Tibial artery (tissue), 4 donors: ENCODE results near the gene FBXO34.

ENCODE experiments used
- DNase-seq, 2 donors: peaks; one replicate each; pipeline ENCODE4 v3.0.0-alpha.2; 2019
- H3K27ac ChIP-seq, 2 donors: fragments of 200-600 bp; sonication (generic) in 1 of 2; 1 replicate in 1 of 2; 2 replicates in 1 of 2; pipeline ENCODE4 v1.5.1; 2018 to 2019; ENCODE audit warnings: mild to moderate bottlenecking in 1 of 2
- H3K27me3 ChIP-seq, 2 donors: fragments of 200-600 bp; sonication (generic) in 1 of 2; one replicate each; pipeline versions ENCODE4 v1.5.1 to v1.6.0; 2016 to 2019
- H3K36me3 ChIP-seq, 3 donors: fragments of 200-600 bp; sonication (generic) in 2 of 3; one replicate each; pipeline ENCODE4 v1.5.1; 2016 to 2019; ENCODE audit warnings: mild to moderate bottlenecking in 2 of 3
- H3K4me1 ChIP-seq, 4 donors: fragments of 200-600 bp; sonication (generic) in 2 of 4; 1 replicate in 3 of 4; 2 replicates in 1 of 4; pipeline ENCODE4 v1.5.1; 2016 to 2019
- H3K4me3 ChIP-seq, 2 donors: fragments of 200-600 bp; sonication (generic) in 1 of 2; 1 replicate in 1 of 2; 2 replicates in 1 of 2; pipeline ENCODE4 v1.5.1; 2018 to 2019; ENCODE audit warnings: mild to moderate bottlenecking in 2 of 2
- H3K9me3 ChIP-seq, 3 donors: fragments of 200-600 bp; sonication (generic) in 1 of 3; one replicate each; pipeline ENCODE4 v1.5.1; 2016 to 2019
- CTCF ChIP-seq, 2 experiments: fragments of 200-600 bp in 1 of 2; fragments of 450-650 bp in 1 of 2; IDR thresholded peaks; one replicate each; pipeline ENCODE4 v1.5.1; 2017 to 2019; ENCODE audit warnings: antibody characterized with exemption in 2 of 2, mild to moderate bottlenecking in 1 of 2, moderate library complexity in 1 of 2
- intact Hi-C: fragments of 100-400 bp; cut with DNase I; formaldehyde crosslinking; loops from one replicate; pipeline ENCODE4 v1.15.0; 2023; ENCODE audit warnings: low total_unique reads

Gene FBXO34

GRCh38 chr14:55359307-55359706 lies 88.1 kb downstream of the FBXO34 start:
- Histone ChIP-seq H3K36me3 (peaks cover 0 to 25% (median 14%) of the 10 kb centered on the region in 3 donors), H3K4me3 (no peak overlapping the region), H3K9me3 (no peaks in the 10 kb centered on the region), H3K4me1 (no peaks in the 10 kb centered on the region), H3K27ac (no peak overlapping the region), H3K27me3 (no peaks in the 10 kb centered on the region)
- no peak for TF ChIP-seq CTCF (IDR thresholded peaks at IDR 0.05)
- DNase-seq: no peak
- intact Hi-C loops: no loop called here

DNA sequence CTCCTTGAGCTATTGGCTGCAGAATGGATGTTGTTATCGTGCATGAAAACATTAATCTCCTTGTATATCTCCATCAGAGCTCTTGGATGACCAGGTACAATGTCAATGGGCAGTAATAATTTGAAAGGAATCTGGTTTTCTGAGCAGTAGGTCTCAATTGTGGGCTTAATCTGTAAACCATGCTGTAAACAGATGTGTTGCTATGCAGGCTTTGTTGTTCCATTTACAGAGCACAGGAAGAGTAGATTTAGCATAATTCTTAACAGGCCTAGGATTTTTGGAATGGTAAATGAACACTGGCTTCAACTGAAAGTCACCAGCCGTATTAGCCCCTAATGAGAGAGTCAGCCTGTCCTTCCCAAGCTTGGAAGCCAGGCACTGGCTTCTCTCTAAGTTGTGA lies 90.0 kb downstream of the FBXO34 start:
- Histone ChIP-seq H3K9me3 (no peaks in the 10 kb centered on the region), H3K4me3 (no peak overlapping the region), H3K36me3 (peaks cover 6 to 25% (median 10%) of the 10 kb centered on the region in 3 donors), H3K27me3 (no peaks in the 10 kb centered on the region), H3K4me1 (no peaks in the 10 kb centered on the region), H3K27ac (no peak overlapping the region)
- intact Hi-C loops: no loop called here
- DNase-seq: no peak
- no peak for TF ChIP-seq CTCF (IDR thresholded peaks at IDR 0.05)

DNA sequence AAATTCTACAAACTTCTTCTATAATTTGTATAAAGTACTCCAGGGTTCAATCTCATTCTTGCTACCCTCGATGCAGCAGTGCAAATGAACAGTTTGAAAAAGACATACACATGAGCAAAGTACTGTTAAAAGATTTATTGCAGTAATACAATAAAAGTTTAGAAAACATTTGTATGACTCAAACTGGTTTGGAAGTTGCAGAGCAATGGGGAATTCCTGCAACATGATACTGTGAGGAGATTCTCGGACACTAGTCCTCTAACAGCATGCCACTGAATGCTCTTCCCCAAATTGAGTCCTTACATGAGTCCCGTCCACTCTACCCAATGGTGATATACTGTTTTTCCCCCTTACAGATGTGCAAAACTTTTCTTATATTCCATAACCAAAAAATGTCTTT lies 95.0 kb downstream of the FBXO34 start:
- no peak for DNase-seq
- no peak for TF ChIP-seq CTCF (IDR thresholded peaks at IDR 0.05)
- Histone ChIP-seq H3K4me1 (no peaks in the 10 kb centered on the region), H3K9me3 (no peaks in the 10 kb centered on the region), H3K4me3 (no peak overlapping the region), H3K27me3 (no peaks in the 10 kb centered on the region), H3K36me3 (peaks cover 38 to 59% (median 53%) of the 10 kb centered on the region in 3 donors), H3K27ac (no peak overlapping the region)
- intact Hi-C loops: no loop called here

- Histone ChIP-seq H3K36me3 (peaks cover 38 to 64% (median 58%) of the 10 kb centered on the region in 3 donors), H3K27me3 (no peaks in the 10 kb centered on the region), H3K4me1 (no peaks in the 10 kb centered on the region), H3K27ac (no peak overlapping the region), H3K9me3 (no peaks in the 10 kb centered on the region), H3K4me3 (no peak overlapping the region)
- no peak for DNase-seq
- no peak for TF ChIP-seq CTCF (IDR thresholded peaks at IDR 0.05)
- intact Hi-C loops: no loop called here
These were observed 99.7 kb downstream of the FBXO34 start for GRCh38 chr14:55370883-55371455.

DNA sequence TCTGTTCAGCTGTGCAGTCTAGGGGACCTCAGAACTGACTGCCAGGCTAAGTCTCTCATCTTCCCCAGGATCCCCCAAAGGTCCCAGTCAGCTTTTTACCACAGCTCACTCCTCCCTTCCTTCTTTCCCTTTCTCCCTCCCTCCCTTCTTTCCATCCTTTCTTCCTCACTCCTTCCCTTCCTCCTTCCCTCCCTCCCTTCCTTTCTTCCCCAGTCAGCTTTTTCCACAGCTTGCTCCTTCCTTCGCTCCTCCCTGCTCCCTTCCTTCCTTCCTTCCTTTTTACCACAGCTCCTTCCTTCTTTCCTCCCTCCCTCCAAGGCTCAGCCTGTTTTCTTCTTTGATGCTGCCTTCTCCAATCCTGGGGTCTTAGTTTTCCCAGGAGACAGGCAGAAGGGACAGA lies 101.2 kb downstream of the FBXO34 start:
- no peak overlapping the region for H3K4me3 ChIP-seq
- H3K27me3 ChIP-seq: no peaks in the 10 kb centered on the region
- H3K4me1 ChIP-seq: no peaks in the 10 kb centered on the region
- H3K27ac ChIP-seq: no peak overlapping the region
- H3K36me3 ChIP-seq: peaks cover 48 to 73% (median 59%) of the 10 kb centered on the region in 3 donors
- no peak for TF ChIP-seq CTCF (IDR thresholded peaks at IDR 0.05)
- no peaks in the 10 kb centered on the region for H3K9me3 ChIP-seq
- DNase-seq: no peak
- intact Hi-C loops: no loop called here

GRCh38 chr14:55372825-55373224 lies 101.6 kb downstream of the FBXO34 start:
- Histone ChIP-seq H3K9me3 (no peaks in the 10 kb centered on the region), H3K36me3 (peaks cover 48 to 73% (median 59%) of the 10 kb centered on the region in 3 donors), H3K4me1 (no peaks in the 10 kb centered on the region), H3K27ac (no peak overlapping the region), H3K4me3 (no peak overlapping the region), H3K27me3 (no peaks in the 10 kb centered on the region)
- TF ChIP-seq CTCF (IDR thresholded peaks at IDR 0.05): no peak
- no peak for DNase-seq
- intact Hi-C loops: no loop called here
